Skin epidermis (tissue), 12 donors: ENCODE results near the gene ADGRV1.
"Not testable (repeated sequence)": the region's sequence is repeated elsewhere in the genome, so short reads cannot be mapped to it uniquely, and the experiment has no call there.

Experiments used
- H3K27ac ChIP-seq, 21 experiments: fragments of 200-600 bp; sonication (generic) in 11 of 21; one replicate each; pipeline ENCODE4 v1.5.0; 2020; ENCODE audit warnings: mild to moderate bottlenecking in 3 of 21, inconsistent platforms in 2 of 21, moderate library complexity in 2 of 21
- H3K4me3 ChIP-seq, 7 experiments: fragments of 200-600 bp; sonication (generic) in 2 of 7; one replicate each; pipeline ENCODE4 v1.5.0; 2020; ENCODE audit warnings: inconsistent platforms in 2 of 7, mild to moderate bottlenecking in 2 of 7, moderate library complexity in 1 of 7

Gene ADGRV1

GRCh38 chr5:90949469-90950358 is 391.1 kb downstream of the ADGRV1 start:
- no peak overlapping the region for H3K27ac ChIP-seq
- H3K4me3 ChIP-seq, result no peak overlapping the region

- Histone ChIP-seq H3K27ac (no peak overlapping the region), H3K4me3 (no peak overlapping the region)
Measured at GRCh38 chr5:90955001-90955635, 396.5 kb downstream of the ADGRV1 start.

- no peak overlapping the region for H3K4me3 ChIP-seq
- no peak overlapping the region for H3K27ac ChIP-seq
Measured at GRCh38 chr5:90956511-90957097, 398.0 kb downstream of the ADGRV1 start.

DNA sequence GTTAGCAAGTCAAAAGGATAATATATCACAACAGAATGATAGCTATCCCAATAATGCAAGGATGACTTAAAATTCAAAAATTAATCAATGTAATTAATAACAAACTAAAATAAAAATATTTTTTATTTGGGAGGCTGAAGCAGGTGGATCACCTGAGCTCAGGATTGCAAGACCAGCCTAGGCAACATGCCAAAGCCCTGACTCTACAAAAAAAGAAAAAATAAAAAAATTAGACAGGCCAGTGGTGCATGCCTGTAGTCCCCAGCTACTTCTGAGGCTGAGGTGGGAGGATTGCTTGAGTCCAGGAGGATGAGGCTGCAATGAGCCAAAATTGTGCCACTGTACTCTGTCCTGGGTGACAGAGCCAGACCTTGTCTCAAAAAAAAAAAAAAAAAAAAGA is 399.3 kb downstream of the ADGRV1 start:
- H3K27ac ChIP-seq, result no peak overlapping the region

DNA sequence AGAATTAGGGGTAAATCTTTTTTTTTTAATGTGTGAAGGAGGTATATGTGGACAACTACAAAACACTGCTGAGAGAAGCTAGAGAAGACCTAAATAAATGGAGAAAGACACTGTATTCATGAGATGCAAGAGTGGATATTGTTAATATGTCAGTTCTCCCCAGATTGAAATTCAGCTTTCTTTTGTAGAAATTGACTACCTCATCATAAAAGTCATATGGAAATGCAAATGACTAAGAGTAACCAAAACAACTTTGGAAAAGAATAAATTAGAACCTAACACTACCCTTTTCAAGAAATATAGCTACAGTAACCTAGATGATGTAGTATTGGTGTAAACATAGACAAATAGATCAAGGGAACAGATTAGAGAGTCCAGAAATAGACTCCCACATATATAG is 400.7 kb downstream of the ADGRV1 start:
- Histone ChIP-seq H3K27ac (no peak overlapping the region), H3K4me3 (no peak overlapping the region)

More for the DNA sequence above, 399.3 kb downstream of the ADGRV1 start:
- no peak overlapping the region for H3K4me3 ChIP-seq

DNA sequence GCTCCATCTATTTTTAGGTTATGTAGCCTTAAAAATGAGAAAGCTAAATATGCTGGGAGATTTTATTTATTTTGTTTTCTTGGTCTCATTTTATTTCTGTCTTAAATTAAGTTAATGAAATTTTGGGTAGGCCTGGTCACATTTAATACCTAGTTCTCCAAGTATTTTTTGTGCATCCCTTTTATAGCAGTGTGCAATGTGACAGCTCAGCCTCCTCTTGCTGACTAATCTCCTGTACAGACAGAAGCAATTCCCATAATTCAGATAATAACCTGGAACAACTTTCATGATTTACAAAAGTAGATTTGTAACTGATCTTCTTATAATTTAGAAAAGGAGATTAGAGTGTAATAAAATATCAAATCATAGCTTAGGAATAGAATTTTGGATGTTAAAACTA is 403.9 kb downstream of the ADGRV1 start:
- no peak overlapping the region for H3K27ac ChIP-seq
- no peak overlapping the region for H3K4me3 ChIP-seq

GRCh38 chr5:90965110-90965685 is 406.6 kb downstream of the ADGRV1 start:
- no peak overlapping the region for H3K4me3 ChIP-seq
- no peak overlapping the region for H3K27ac ChIP-seq

- H3K27ac ChIP-seq, result no peak overlapping the region
- no peak overlapping the region for H3K4me3 ChIP-seq
Measured at GRCh38 chr5:90967443-90967842, 408.8 kb downstream of the ADGRV1 start.

GRCh38 chr5:90967851-90968250 is 409.3 kb downstream of the ADGRV1 start:
- no peak overlapping the region for H3K4me3 ChIP-seq
- H3K27ac ChIP-seq, result no peak overlapping the region

DNA sequence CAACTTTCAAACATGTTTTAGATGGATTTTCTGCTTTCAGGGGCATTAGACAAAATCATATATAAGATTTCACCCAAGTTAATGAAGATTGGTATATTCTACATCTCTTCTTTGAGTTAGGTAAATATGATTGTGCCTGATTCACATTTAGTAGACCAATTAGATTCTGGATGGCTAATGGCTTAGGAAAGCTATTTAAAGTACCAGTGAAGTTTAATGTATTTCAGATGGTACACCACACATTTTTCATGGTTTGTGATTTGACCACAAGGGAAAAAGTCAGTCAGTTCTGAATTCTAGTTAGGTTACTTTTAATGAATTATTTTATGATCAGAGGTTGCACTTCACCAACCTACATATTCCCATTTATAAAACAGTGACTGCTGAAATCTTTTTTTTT is 409.7 kb downstream of the ADGRV1 start:
- no peak overlapping the region for H3K4me3 ChIP-seq
- no peak overlapping the region for H3K27ac ChIP-seq

DNA sequence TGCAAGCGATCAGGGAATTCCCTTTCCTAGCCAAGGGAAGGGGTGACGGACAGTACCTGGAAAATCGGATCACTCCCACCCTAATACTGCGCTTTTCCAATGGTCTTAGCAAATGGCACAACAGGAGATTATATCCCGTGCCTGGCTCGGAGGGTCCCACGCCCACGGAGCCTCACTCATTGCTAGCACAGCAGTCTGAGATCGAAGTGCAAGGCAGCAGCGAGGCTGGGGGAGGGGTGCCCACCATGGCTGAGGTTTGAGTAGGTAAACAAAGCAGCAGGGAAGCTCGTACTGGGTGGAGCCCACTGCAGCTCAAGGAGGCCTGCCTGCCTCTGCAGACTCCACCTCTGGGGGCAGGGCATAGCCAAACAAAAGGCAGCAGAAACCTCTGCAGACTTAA is 411.3 kb downstream of the ADGRV1 start:
- not testable (repeated sequence) for H3K27ac ChIP-seq, H3K4me3 ChIP-seq

GRCh38 chr5:90981177-90981576 is 422.6 kb downstream of the ADGRV1 start:
- Histone ChIP-seq H3K4me3 (no peak overlapping the region), H3K27ac (no peak overlapping the region)

- no peak overlapping the region for H3K4me3 ChIP-seq
- no peak overlapping the region for H3K27ac ChIP-seq
Measured at GRCh38 chr5:90981821-90982220, 423.2 kb downstream of the ADGRV1 start.

DNA sequence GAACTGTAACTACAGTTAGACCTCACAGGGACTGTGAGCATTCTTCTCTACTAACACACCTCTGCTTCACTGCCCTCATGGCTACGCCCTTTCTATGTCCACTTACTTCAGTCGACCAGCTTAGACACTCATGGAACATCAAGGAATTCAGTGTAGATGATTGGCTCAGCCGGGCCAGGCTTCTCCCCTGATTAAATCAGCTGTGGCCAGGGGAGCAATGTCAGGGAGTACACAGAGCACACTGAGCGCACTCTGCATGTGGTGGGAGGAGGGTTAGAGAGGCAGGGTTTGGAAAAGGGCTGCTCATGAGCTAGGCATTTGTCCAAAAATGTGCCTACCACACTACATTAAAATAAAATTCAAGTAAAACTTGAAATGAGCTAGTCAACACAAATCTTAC is 424.0 kb downstream of the ADGRV1 start:
- Histone ChIP-seq H3K27ac (no peak overlapping the region), H3K4me3 (no peak overlapping the region)

DNA sequence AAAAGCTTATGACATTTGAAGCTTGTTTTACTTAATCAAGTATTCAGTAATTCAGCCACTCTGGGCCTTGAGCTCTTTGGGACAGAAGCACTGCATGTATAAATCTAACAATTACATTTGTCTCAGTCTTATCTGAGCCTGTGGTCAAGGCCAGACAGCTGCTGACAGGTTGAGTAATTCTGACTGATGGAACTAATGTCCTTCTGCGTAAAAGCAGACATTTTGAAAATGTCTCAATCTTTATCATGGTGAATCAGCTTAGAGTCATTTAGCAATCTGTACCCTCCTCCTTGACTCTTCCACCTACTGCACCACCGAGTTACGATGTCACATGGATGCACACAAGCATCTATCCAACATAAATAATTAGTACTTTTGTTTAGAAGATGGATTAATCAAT is 424.6 kb downstream of the ADGRV1 start:
- no peak overlapping the region for H3K27ac ChIP-seq
- H3K4me3 ChIP-seq, result no peak overlapping the region

GRCh38 chr5:90983711-90984124 is 425.1 kb downstream of the ADGRV1 start:
- H3K4me3 ChIP-seq, result no peak overlapping the region

DNA sequence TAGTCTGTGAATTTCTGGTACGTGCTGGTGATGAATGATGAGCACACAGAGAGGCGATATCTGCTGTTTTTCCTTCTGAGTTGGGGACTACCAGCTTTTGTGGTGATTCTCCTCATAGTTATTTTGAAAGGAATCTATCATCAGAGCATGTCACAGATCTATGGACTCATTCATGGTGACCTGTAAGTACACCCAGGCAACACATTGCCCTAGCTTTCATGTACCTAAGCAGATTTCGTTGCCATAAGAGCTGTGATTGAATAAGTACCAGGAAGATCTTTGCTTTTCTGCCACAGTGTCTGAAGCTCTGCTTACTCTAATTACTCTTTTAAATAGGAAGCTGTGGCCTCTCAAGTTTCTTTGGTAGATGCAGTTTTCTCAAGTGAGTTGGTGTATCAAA is 426.7 kb downstream of the ADGRV1 start:
- Histone ChIP-seq H3K4me3 (no peak overlapping the region), H3K27ac (no peak overlapping the region)

More at GRCh38 chr5:90983711-90984124, 425.1 kb downstream of the ADGRV1 start:
- no peak overlapping the region for H3K27ac ChIP-seq

DNA sequence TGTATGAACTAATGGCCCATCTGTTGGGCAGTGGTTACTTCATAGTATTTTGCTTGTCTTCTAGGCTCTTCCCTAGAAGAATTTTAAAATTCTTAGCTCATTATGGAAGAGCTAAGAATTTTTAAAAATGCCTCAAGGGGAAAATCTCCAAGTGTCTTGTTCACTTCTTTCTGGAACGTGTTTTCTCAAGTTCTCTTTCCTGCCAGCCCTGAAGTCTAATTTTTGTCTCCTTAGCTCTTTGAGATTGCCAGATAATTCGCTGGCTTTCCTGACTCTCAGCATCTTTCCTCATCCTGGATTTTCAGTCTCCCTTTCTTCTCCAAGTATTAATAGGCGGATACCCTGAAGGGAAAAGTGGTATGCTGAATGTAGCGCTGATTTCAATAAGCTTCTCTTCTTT is 429.1 kb downstream of the ADGRV1 start:
- no peak overlapping the region for H3K4me3 ChIP-seq
- H3K27ac ChIP-seq, result no peak overlapping the region

DNA sequence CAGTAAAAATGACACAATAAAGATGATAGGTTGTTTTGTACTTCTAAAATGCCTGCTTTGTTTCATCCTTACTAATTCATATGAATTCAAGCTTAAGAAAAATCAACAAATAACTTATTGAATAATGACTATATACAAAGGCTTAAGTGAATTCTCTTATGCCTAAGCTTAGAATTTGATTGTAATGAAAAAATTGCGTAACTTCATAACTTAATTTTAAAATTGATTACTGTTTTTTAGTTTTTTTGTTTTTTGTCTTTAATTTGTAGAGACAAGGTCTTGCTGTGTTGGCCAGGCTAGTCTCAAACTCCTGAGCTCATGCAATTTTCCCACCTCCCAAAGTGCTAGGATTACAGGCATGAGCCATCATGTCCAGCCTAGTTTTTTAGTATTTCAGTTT is 432.6 kb downstream of the ADGRV1 start:
- no peak overlapping the region for H3K4me3 ChIP-seq
- no peak overlapping the region for H3K27ac ChIP-seq

GRCh38 chr5:90994796-90995195 is 436.2 kb downstream of the ADGRV1 start:
- Histone ChIP-seq H3K4me3 (no peak overlapping the region), H3K27ac (no peak overlapping the region)

DNA sequence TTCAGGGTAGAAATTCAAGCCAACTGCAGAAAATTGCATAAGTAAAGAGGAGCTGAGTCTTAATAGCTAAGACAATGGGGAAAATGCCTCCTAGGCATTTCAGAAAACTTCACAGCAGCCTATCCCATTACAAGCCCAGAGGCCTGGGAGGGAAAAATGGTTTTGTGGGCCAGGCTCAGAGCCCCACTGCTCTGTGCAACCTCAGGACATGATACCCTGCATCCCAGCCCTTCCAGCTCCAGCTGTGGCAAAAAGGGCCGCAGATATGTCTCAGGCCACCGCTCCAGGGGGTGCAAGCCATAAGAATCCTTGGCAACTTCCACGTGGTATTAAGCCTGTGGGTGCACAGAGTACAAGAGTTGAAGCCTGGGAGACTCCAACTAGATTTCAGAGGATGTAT is 437.5 kb downstream of the ADGRV1 start:
- Histone ChIP-seq H3K4me3 (no peak overlapping the region), H3K27ac (no peak overlapping the region)
